ENCODE measurements around the gene CCNT1.
A peak's percentile ranks its signal among the peaks of the same experiment; 100 is the strongest.
"Not testable (repeated sequence)": the region's sequence is repeated elsewhere in the genome, so short reads cannot be mapped to it uniquely, and the experiment has no call there.

Gene CCNT1

GRCh38 chr12:48690990-48691389, 25.5 kb downstream of the CCNT1 start:
- no peak for DNase-seq

- no peak for DNase-seq
Measured at GRCh38 chr12:48690436-48690835, 26.1 kb downstream of the CCNT1 start.

GRCh38 chr12:48688836-48689235, 27.7 kb downstream of the CCNT1 start:
- DNase-seq = no peak

GRCh38 chr12:48687592-48687991, 28.9 kb downstream of the CCNT1 start:
- no peak for DNase-seq

- no peak for DNase-seq
Measured at GRCh38 chr12:48686615-48687334, 29.7 kb downstream of the CCNT1 start.

- DNase-seq = no peak
Measured at GRCh38 chr12:48686037-48686595, 30.4 kb downstream of the CCNT1 start.

- DNase-seq = no peak
Measured at GRCh38 chr12:48683534-48683933, 33.0 kb downstream of the CCNT1 start.

GRCh38 chr12:48682927-48683326, 33.6 kb downstream of the CCNT1 start:
- DNase-seq = no peak

- DNase-seq = not testable (repeated sequence)
Measured at GRCh38 chr12:48682533-48682905, 34.0 kb downstream of the CCNT1 start.

GRCh38 chr12:48681710-48682532, 34.6 kb downstream of the CCNT1 start, which contains the start of gene KANSL2:
Gene KANSL2 (minus strand): TSS chr12:48682238. CDS start chr12:48681632, 606 bp downstream.
- peak; percentile 96 for DNase-seq

- no peak for DNase-seq
Measured at GRCh38 chr12:48681399-48681709, 35.2 kb downstream of the CCNT1 start.

- DNase-seq = no peak
Measured at GRCh38 chr12:48680861-48681260, 35.6 kb downstream of the CCNT1 start.

GRCh38 chr12:48678551-48679185, 37.8 kb downstream of the CCNT1 start:
- no peak for DNase-seq

GRCh38 chr12:48671231-48671856, 45.2 kb downstream of the CCNT1 start:
- DNase-seq = no peak

- no peak for DNase-seq
Measured at GRCh38 chr12:48668996-48669395, 47.5 kb downstream of the CCNT1 start.

- DNase-seq = no peak
Measured at GRCh38 chr12:48659863-48660262, 56.6 kb downstream of the CCNT1 start.

- no peak for DNase-seq
Measured at GRCh38 chr12:48651681-48652080, 64.8 kb downstream of the CCNT1 start.

- not testable (repeated sequence) for DNase-seq
Measured at GRCh38 chr12:48645354-48645753, 71.2 kb downstream of the CCNT1 start.

GRCh38 chr12:48643011-48643410, 73.5 kb downstream of the CCNT1 start:
- DNase-seq = no peak

GRCh38 chr12:48641752-48642555, 74.6 kb downstream of the CCNT1 start:
- DNase-seq = not testable (repeated sequence)

- no peak for DNase-seq
Measured at GRCh38 chr12:48640854-48641253, 75.7 kb downstream of the CCNT1 start.

GRCh38 chr12:48640428-48640827, 76.1 kb downstream of the CCNT1 start:
- DNase-seq = no peak

Measured in activated CD8-positive, alpha-beta memory T cell treated with anti-CD3 and anti-CD28 coated beads for 24 hours (primary cell).